ENCODE data around the gene SKP1.
"Not testable (repeated sequence)": the region's sequence is repeated elsewhere in the genome, so short reads cannot be mapped to it uniquely, and the experiment has no call there.

The SKP1 gene

GRCh38 chr5:134176511-134177368 lies at the start of gene SKP1:
SKP1 (minus strand) TSS chr5:134176950; CDS start chr5:134174022, 2,928 bp downstream.
- DNase-seq, result peak; percentile 81

GRCh38 chr5:134225780-134226440 lies 49.2 kb upstream of the SKP1 start, which contains the start of gene PPP2CA:
PPP2CA (minus strand) TSS chr5:134226073; CDS start chr5:134225861, 212 bp downstream.
- DNase-seq, result peak; percentile 98

- DNase-seq, result peak; percentile 83
These were observed 48.4 kb upstream of the SKP1 start for GRCh38 chr5:134224888-134225779.

GRCh38 chr5:134223406-134224248 lies 46.9 kb upstream of the SKP1 start:
- DNase-seq, result no peak

GRCh38 chr5:134221690-134222089 lies 44.9 kb upstream of the SKP1 start:
- not testable (repeated sequence) for DNase-seq

GRCh38 chr5:134215757-134216156 lies 39.0 kb upstream of the SKP1 start:
- DNase-seq, result no peak

- peak; percentile 68 for DNase-seq
These were observed 34.7 kb upstream of the SKP1 start for GRCh38 chr5:134211263-134212031.

- no peak for DNase-seq
These were observed 32.9 kb upstream of the SKP1 start for GRCh38 chr5:134209477-134210245.

- no peak for DNase-seq
These were observed 30.9 kb upstream of the SKP1 start for GRCh38 chr5:134207696-134208095.

GRCh38 chr5:134206627-134207160 lies 29.9 kb upstream of the SKP1 start:
- DNase-seq, result no peak

- DNase-seq, result no peak
These were observed 27.8 kb upstream of the SKP1 start for GRCh38 chr5:134204575-134204974.

- no peak for DNase-seq
These were observed 26.9 kb upstream of the SKP1 start for GRCh38 chr5:134203630-134204029.

GRCh38 chr5:134195666-134196065 lies 18.9 kb upstream of the SKP1 start:
- DNase-seq, result no peak

- DNase-seq, result no peak
These were observed 12.3 kb upstream of the SKP1 start for GRCh38 chr5:134189031-134189430.

- DNase-seq, result no peak
These were observed 11.3 kb upstream of the SKP1 start for GRCh38 chr5:134188092-134188491.

GRCh38 chr5:134184155-134185135 lies 7.7 kb upstream of the SKP1 start:
- peak; percentile 48 for DNase-seq

- no peak for DNase-seq
These were observed 6.7 kb upstream of the SKP1 start for GRCh38 chr5:134183481-134183880.

GRCh38 chr5:134178096-134178419 lies 1.3 kb upstream of the SKP1 start:
- DNase-seq, result no peak
